GM20431 (cell line): ENCODE measurements around the gene BBS12.

ENCODE experiments used
- in situ Hi-C: fragments of 300-500 bp; cut with MseI, MboI; formaldehyde crosslinking; loops from one replicate; pipeline ENCODE4 v1.15.0; 2020; ENCODE audit warnings: low sequenced_read_pairs; ENCODE audit not compliant: unreplicated experiment

The BBS12 gene

GRCh38 chr4:122732329-122733026, at the start of gene BBS12:
Gene BBS12, plus strand, starts transcription at chr4:122732704. Its CDS starts 9,189 bp downstream, at chr4:122741893.
- in situ Hi-C loops = no loop called here

- in situ Hi-C loops = no loop called here
These were observed 45.8 kb upstream of the BBS12 start for GRCh38 chr4:122686691-122687090.

- in situ Hi-C loops = no loop called here
These were observed 44.9 kb upstream of the BBS12 start for GRCh38 chr4:122687531-122688061.

- in situ Hi-C loops = no loop called here
These were observed 43.9 kb upstream of the BBS12 start for GRCh38 chr4:122688529-122689140.

- in situ Hi-C loops = no loop called here
These were observed 42.5 kb upstream of the BBS12 start for GRCh38 chr4:122689972-122690371.

GRCh38 chr4:122691988-122692387, 40.5 kb upstream of the BBS12 start:
- in situ Hi-C loops = no loop called here

GRCh38 chr4:122692641-122693520, 39.6 kb upstream of the BBS12 start:
- in situ Hi-C loops = no loop called here

GRCh38 chr4:122695226-122695625, 37.3 kb upstream of the BBS12 start:
- in situ Hi-C loops = no loop called here

- in situ Hi-C loops = no loop called here
These were observed 32.3 kb upstream of the BBS12 start for GRCh38 chr4:122700178-122700725.

GRCh38 chr4:122701061-122701460, 31.4 kb upstream of the BBS12 start:
- in situ Hi-C loops = no loop called here

GRCh38 chr4:122701965-122702364, 30.5 kb upstream of the BBS12 start:
- in situ Hi-C loops = no loop called here

- in situ Hi-C loops = no loop called here
These were observed 29.6 kb upstream of the BBS12 start for GRCh38 chr4:122702939-122703338.

- in situ Hi-C loops = no loop called here
These were observed 28.6 kb upstream of the BBS12 start for GRCh38 chr4:122703868-122704267.

- in situ Hi-C loops = no loop called here
These were observed 27.5 kb upstream of the BBS12 start for GRCh38 chr4:122705009-122705408.

- in situ Hi-C loops = no loop called here
These were observed 26.9 kb upstream of the BBS12 start for GRCh38 chr4:122705547-122706117.

- in situ Hi-C loops = no loop called here
These were observed 26.0 kb upstream of the BBS12 start for GRCh38 chr4:122706511-122706910.

- in situ Hi-C loops = no loop called here
These were observed 25.0 kb upstream of the BBS12 start for GRCh38 chr4:122707497-122707896.

GRCh38 chr4:122709236-122709635, 23.3 kb upstream of the BBS12 start:
- in situ Hi-C loops = no loop called here

- in situ Hi-C loops = no loop called here
These were observed 21.8 kb upstream of the BBS12 start for GRCh38 chr4:122710434-122711308.
